Measurements from ENCODE around the gene BRIP1.

GRCh38 chr17:61639818-61640217 lies 223.5 kb downstream of the BRIP1 start:
- no peak for TF ChIP-seq CTCF (IDR thresholded peaks at IDR 0.05; ENCODE audit: extremely low read depth in 1 of 2, insufficient read depth in 1 of 2, low read depth in 1 of 2, low read length in 2 of 2)
- no peak for TF ChIP-seq EZH2 (IDR thresholded peaks at IDR 0.05; ENCODE audit: borderline replicate concordance, low read depth, low read length, severe bottlenecking)
- TF ChIP-seq MAX (IDR thresholded peaks at IDR 0.05; ENCODE audit: insufficient read depth, insufficient read length), result no peak
- TF ChIP-seq POLR2A (IDR thresholded peaks at IDR 0.05; ENCODE audit: low read depth, low read length), result no peak
- no peak for TF ChIP-seq FOS (IDR thresholded peaks at IDR 0.05; ENCODE audit: borderline replicate concordance, insufficient read depth, low read length)
- no peak for TF ChIP-seq JUN (IDR thresholded peaks at IDR 0.05; ENCODE audit: borderline replicate concordance, insufficient read depth, insufficient read length, low read depth)
- no peak for TF ChIP-seq POLR2AphosphoS5 (IDR thresholded peaks at IDR 0.05; ENCODE audit: insufficient read depth, low read depth, low read length)
- TF ChIP-seq GATA2 (IDR thresholded peaks at IDR 0.05; ENCODE audit: insufficient read depth, insufficient read length, low read depth, low read length), result no peak
- TF ChIP-seq MYC (IDR thresholded peaks at IDR 0.05; ENCODE audit: low read depth, low read length), result no peak
